ENCODE measurements around the gene ZNF236.

DNA sequence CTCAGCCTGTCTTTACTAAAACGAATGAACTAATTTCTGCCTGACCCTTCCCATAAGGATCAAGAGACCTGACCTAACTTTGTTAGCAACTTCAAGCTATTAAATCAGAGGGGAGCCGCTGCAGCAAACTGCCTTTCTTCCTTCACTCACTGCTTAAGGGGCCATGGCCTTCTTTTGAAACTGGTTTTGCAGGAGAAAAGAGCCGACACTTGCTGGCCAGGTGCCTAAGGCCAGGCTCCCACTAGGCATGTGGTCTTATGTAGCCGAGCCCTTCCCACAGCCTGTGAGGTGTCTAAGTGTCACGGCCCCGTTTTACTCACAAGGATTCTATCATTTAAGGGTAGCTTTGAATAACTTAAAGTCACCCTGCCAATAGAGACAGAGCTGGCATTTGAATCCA is 130.8 kb downstream of the ZNF236 start:
- TF ChIP-seq, protein P1, sequence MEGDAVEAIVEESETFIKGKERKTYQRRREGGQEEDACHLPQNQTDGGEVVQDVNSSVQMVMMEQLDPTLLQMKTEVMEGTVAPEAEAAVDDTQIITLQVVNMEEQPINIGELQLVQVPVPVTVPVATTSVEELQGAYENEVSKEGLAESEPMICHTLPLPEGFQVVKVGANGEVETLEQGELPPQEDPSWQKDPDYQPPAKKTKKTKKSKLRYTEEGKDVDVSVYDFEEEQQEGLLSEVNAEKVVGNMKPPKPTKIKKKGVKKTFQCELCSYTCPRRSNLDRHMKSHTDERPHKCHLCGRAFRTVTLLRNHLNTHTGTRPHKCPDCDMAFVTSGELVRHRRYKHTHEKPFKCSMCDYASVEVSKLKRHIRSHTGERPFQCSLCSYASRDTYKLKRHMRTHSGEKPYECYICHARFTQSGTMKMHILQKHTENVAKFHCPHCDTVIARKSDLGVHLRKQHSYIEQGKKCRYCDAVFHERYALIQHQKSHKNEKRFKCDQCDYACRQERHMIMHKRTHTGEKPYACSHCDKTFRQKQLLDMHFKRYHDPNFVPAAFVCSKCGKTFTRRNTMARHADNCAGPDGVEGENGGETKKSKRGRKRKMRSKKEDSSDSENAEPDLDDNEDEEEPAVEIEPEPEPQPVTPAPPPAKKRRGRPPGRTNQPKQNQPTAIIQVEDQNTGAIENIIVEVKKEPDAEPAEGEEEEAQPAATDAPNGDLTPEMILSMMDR (IDR thresholded peaks at IDR 0.05): no peak
- TF ChIP-seq POLR2AphosphoS5 (IDR thresholded peaks at IDR 0.05) (no peak), POLR2A (IDR thresholded peaks at IDR 0.05) (no peak)
